Stimulated activated CD4-positive, alpha-beta T cell treated with anti-CD3 and anti-CD28 coated beads, Interleukin-2, amount 100 ng/mL, for 4 hours (primary cell): ENCODE results near the gene AIP.
A peak's percentile ranks its signal among the peaks of the same experiment; 100 is the strongest.

Experiments used
- DNase-seq: peaks from one replicate; pipeline ENCODE4 v3.0.0-alpha.2; 2020; ENCODE audit warnings: low read depth

The AIP gene

DNA sequence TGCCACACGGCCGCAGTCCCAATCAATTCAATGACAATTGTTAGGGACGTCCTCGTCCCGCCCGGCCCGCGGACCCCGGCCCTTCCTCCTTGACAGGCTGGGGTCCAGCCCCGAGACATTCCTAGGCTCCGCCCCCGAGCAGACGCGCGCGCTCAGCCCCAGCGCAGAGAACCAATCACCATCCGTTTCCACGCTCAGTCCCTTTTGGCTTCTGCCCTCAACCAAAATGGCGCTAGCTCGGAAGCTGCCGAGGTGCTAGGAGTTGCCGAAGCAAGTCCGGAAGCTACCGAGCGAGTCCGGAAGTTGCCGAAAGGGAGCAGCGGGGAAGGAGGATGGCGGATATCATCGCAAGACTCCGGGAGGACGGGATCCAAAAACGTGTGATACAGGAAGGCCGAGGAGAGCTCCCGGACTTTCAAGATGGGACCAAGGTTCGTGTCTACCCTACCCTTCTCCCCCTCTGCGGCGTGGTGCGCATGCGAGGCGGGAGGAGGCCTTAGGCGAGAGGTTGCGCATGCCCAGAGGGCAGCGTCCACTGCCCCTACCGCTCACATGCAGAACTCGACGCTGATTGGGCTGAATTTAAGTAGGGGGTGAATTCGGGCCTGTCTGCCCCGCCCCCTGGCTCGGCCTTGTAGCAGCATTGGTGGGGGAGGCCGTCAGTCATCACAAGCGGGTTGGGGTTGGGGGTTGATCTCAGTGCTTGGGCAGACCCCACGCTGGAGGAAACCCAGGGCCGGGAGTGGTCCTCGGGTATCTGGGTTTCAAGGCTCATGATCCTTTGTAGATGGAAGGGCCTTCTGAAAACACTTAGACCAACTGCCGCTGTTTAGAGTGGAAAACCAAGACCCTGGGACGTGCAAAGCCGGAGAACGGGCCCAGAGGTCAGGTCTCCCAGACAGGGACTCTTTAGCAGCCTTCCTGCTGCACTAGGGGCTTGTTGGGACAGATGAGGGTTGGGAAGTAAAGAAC lies at the start of gene AIP:
Gene AIP, plus strand, starts transcription at position 200 of the 972 bp plus-strand sequence. Its CDS starts 133 bp downstream, at position 333.
- peak; percentile 96 for DNase-seq

DNA sequence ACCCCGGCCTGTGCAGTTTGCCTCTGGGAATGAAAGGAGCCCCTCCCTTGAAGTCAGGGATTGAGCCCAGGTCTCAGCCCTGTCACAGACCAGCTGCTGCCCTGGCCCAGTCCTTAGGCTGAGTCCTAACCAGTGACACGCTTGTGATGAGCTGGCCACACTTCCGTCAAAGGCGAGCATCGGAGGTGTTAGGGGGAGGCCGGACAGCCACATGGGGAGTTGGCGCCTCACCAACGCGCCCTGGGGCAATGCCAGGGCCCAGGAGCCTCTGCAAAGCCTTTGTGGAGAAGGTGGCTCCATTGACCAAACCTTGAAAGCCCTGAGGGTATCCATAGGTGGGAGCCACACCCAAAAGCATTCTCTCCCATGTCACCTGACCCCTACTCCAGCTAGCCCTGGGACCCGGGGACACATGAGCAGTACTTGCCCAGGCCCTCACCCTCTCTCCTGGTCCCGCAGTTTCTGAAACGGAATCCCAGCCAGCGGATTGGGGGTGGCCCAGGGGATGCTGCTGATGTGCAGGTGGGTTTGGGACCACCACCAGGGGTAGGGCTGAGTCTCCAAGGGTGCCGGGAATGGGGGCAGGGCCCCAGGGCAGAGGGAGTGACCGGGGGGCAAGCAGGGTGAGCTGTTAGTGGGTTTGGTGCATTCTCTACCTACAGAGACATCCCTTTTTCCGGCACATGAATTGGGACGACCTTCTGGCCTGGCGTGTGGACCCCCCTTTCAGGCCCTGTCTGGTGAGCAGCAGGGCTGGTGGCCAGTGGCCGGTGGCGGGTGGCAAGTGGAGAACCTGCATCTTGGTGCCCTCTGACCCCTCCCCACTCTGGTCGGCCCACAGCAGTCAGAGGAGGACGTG lies 49.1 kb upstream of the AIP start:
- no peak for DNase-seq

DNA sequence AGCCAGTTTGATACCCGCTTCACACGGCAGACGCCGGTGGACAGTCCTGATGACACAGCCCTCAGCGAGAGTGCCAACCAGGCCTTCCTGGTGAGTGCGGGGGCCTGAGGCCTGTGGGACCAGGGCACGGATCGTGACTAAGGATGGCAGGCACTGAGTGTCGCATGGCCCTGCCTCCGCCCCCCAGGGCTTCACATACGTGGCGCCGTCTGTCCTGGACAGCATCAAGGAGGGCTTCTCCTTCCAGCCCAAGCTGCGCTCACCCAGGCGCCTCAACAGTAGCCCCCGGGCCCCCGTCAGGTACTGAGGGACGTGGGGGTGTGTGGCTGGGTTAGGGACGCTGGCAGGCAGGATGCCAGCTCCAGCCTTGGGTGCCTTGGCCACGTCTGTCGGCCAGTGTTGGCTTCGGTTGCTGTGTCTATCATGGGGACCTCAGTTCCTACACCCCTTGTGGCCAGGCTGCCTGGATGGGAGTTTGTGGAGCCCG lies 48.4 kb upstream of the AIP start:
- DNase-seq: no peak

DNA sequence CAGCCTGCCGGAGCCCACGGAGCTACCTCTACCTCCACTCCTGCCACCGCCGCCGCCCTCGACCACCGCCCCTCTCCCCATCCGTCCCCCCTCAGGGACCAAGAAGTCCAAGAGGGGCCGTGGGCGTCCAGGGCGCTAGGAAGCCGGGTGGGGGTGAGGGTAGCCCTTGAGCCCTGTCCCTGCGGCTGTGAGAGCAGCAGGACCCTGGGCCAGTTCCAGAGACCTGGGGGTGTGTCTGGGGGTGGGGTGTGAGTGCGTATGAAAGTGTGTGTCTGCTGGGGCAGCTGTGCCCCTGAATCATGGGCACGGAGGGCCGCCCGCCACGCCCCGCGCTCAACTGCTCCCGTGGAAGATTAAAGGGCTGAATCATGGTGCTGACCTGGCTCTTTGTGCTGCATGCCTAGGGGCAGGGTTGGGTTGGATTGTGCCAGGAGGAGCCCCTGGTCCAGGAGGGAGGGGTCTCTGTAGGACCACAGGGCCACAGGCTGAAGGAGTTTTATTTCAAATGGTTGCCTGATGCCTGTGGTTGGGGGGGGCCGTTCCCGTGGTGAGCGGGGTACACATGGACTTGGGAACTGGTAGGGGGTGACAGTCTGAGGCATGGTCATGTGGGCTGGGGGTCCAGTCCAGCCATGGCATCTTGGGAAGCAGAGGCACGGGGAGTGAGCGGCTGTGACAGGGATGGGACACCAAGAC lies 47.6 kb upstream of the AIP start:
- no peak for DNase-seq

DNA sequence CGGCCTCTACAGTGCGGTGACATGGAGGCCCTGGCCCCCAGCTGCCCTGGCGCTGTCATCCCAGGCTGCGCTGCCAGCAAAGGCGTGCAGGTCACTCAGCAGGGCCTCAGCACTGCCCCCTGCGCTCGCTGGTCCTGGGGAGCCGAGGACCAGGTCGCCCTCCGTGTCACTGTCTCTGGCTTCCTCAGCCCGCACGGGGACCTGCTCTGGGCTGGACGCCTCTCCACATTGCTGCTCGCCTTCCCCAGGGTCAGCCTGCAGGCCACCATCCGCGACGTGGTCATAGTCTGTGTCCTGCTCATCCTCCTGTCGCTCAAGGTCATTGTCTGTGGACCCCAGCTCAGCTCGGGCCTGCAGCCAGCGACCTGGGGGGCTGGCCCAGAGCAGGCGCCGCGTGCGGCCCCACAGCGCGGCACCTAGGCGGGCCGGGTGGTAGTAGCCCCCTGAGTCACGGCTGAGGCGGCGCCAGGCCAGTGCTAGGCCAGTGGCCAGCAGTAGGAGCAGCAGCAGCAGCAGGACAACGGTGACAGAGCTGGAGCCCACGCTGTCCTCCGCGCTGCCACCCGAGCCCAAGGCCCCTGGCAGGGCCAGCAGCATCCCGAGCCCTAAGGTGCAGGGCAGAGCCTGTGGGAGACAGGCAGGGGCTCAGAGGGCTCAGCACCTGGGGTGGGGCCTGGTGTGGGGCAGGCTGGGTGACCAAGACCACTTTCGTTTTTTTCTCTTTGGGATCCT lies 46.9 kb upstream of the AIP start:
- DNase-seq: no peak

DNA sequence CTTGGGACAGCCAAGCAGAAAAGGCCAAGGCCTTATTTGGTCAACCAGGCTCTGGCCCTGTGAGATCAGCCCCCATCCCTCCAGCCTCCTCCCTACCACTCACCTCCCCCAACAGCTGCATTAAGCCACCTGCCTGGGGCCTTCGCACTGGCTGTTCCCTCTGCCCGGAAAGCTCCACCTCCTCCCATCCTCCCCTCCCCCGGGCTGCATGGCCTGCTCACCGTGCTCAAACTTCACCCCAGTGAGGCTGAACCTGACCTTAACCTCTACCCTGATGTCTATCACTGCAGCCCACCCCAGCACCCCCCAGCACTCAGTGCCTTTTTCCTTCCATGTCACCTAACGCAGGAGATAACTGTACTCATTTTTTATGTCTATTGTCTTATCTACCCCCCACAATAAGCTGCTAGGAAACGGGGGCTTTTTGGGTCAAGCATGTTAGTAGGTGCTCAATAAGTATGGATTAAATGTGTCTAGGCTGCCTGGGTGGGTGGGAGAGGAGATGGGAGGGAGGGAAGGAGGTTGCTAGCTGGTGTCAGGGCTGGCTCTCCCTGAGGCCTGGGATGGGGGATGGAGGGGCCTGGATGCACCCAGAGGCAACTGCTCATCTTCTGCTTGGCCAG lies 46.3 kb upstream of the AIP start:
- DNase-seq: peak; percentile 58

DNA sequence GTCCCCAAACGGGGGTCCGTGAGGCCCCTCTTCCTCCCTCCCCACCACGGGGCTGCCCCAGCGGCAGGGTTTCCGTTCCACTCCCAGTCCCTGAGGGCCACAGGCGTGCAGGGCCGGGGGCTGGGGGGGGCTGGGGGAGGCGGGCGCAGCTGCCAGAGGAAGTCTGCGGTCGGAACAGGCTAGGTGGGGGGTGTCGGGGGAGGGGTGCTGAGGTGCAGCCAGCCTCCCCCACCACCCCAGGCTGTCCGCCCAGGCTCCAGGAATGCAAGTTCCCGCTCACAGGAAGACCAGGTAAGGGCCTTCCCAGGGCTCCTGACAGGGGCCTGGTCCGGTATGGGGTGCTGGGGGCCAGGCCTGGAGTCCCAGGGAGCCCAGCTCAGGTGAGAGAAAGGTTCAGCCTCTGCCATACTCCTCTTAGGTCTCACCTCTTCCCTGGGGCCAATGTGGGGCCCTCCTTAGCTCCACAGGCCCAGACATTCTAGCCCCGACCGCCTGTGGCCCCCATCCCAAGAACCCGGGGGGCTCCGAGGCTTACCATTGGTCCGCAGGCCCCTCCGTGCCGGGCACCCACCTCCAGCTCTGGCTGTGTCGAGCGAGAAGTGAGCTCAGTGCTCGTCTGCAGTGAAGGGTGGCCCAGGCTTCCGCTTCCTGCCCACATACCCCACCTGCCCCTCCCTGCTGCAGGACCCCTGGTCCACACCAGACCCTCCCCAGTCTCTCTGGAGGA lies 45.6 kb upstream of the AIP start, which contains the start of gene PTPRCAP:
Gene PTPRCAP, minus strand, starts transcription at position 601 of the 727 bp plus-strand sequence. Its CDS starts 63 bp downstream, at position 538.
- peak; percentile 62 for DNase-seq

DNA sequence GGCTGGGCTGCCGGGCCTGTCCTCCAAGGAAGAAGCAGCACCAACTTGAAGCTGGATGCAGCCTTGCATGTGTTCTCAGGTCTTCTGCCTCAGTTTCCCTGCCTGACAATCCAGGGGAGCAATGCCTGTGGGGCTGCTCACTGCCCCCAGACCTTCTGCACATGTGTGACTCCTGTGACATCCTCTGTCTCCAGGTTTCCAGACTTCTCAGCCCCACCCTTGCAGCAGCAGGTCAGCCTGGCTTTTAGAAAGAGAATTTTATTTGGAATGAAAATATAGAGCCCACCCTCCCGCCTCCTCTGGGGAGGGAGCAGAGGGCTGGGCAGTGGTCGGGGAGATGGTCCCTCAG lies 45.0 kb upstream of the AIP start:
- DNase-seq: no peak

DNA sequence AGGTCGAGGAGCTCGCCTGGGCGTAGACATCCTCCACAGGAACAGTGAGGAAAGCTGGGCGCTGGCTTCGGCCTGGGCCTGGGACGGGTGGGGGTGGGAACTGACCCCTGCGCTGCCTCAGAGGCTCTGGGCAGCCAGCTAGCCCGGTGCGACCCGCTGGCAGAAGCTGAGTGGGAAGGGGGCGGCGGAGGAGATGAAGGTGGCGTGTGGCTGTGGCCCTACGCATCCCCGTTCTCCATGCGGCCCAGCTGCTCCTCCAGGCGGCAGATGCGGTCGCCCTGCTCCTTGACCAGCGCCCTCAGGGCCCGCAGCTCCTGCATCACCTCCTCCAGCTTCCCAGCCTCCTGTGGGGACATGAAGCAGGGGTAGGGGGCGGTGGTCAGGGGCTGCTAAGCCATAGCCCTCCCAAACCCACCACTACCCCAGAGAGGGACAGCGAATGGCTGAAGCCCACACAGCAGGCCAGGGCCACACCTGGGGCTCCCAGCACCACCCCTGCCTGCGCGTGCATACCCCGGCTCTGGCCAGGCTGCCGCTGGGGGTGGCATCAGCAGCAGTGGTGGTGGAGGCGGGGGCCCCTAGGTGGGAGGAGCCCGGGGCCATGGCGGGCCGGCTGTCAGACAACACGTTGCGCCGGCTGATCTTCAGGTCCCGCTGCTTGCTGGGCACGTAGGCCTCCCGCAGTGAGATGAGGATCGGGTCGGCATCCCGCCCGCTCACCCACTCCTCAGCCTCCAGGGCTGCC lies 44.5 kb upstream of the AIP start:
- DNase-seq: peak; percentile 63

DNA sequence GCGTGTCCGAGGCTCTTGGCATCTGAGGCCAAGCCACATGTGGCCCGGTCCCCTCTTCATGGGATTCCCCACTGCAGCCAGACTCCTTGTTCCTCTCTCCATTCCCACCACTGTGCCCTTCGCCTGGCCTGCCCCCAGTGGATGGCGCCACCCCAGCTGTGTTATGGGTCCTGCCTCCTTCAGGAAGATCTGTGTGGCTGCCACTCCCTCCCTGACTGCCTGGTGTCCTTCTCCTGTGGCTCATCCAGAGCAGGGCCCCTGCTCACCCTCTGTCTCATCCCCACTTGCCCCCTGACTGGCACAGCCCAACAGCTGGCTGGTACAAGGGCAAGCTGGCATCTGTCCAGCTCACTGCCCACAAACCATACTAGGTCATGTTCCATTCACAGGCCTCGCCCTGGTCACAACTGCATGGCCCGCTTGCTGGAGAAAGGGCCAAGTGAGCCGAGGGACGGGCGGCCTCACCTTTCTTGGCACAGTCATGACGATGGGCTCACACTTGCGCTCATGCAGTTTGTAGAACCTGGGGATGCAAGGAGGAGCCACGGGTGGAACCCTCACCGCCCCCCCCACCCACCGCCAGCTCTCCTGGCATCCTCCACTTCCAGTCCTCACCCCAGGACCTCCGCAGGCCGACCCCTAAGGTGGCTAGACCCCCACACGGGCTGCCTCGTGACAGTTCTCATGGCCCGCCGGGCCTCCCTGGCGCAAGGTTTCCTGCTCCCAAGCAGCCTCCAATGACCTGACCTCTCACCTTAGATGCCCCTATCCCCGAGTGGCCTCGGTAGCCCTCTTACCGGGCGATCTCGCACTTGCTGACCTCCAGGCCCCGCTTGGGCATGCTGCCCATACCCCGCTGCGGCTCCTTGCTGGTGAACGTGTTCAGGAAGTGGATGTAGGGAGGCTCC lies 43.3 kb upstream of the AIP start:
- no peak for DNase-seq

DNA sequence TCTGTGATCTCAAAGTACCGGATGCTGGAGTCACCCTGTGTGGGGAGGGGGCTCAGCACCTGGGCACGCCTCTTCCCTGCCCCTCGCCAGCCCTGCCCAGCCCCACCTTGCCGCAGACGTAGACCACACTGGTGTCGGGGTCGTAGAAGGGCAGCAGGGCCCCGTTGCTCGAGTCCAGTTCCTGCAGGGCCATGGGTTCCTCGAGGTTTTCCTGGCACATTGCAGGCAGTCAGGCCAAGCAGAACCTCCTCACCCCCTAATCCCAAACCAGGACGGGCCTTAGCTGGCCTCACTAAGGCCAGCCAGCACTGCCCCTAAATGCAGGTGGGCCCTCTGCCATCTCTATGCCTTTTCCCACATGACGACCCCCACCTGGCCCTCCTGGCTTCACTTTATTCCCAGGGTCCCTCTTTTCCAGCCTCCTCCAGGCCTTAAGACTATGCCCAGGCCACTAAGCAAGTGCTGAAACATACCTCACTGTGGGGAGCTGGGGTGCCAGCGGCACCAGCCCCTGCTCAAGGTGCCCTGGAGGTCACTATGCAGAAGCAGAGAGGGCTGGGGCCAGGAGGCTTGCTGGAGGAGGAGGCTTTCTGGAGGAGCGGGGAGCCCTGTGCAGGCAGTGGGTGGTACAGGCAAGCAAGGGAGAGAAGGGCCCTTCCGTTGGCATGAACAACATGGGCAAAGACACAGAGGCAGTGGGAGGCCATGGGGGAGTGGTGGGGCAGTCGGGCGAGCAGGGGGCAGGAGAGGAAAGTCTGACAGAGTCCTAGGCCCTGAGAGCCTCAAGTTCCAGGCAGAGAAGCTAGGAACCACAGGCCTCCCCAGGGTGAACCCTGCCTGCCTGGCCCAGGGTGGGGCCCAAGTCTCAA lies 42.4 kb upstream of the AIP start:
- DNase-seq: no peak

DNA sequence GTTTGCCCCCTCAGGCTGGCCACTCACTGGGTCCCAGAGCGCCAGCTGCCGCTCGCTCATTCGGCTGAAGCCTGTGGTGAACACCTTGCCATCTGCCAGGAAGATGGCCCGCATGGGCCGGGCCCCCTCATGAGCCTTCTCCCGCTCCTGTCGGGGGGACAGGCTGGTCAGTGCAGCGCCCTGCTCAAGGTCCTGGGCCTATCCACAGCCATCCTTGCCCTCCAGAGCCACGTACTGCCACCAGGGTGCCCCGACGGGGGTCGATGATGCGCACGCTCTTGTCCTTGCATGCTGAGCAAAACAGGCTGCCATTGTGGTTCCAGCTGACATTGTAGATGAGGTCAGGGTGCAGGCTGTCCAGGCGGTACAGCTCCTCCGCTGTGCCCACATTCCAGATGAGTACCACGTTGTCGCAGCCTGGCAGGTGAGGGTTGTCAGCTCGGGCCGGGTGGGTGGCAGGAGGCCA lies 41.7 kb upstream of the AIP start:
- no peak for DNase-seq

DNA sequence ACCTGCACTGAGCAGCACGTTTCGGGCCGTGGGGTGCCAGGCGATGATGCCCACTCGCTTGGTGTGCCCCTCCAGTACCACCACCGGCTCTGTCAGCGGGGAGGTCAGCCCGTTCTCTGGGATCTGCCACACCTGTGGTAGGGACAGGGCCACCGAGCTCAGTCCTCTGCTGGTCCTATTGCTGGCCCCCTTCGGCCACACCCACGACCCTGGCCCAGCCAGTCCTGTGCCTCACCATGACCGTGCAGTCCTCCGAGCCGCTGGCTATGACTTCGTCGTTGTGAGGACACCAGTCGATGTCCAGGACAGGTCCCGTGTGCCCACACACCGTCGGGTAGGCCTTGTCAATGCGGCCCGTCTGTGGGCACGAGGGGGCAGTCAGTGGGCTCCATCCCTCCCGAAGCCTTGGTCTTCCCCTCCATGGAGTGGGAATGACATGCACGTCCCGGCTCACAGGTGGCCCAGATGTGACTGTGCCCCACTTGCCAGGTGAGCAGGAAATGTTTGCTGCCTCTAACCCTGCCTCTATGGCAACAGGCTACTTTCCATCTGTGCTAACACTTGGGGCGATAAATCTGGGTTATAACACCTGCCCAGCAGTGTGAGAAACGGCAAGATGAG lies 41.0 kb upstream of the AIP start:
- DNase-seq: no peak

DNA sequence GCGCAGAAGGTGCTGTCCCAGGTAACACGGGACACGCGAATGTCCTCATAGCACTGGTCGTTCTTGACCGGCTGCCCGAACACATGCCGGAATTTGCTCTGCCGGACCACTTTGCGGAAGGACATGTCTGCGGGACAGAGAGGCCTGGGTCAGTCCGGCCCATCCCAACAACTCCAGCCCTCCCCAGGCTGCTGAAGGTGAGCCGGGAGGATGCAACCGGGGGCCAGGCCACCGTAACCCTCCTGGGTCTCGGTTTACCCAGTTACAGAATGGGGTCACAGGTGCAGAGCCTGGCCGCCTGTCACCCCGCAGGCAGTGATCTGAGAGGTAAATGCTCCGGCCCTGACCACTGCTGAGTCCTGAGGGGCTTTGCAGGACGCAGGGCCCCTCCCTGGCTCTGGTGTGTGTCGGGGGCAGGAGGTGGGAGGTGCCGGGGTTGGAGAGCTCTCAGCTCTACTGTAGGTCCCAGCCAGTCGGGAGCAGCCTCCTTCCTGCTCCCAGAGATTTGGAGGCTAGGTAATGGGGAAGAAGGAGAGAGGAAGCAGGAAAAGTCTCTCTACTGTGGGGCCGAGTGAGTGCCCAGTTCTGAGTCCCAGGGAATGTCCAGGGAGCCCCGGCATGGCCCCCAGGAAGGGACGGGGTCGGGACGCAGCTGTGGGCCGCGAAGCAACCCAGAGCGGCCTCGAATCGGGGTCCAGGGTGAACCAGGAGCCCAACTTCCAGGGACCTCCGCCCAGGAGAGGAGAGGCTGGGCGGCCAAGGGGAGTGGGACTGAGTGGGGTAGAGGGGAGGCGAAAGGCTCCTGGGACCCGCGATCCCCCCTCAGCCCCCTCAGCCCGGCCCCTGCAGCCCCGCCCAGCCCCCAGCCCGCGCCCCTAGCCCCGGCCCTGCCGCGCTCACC lies 40.1 kb upstream of the AIP start:
- DNase-seq: no peak

DNA sequence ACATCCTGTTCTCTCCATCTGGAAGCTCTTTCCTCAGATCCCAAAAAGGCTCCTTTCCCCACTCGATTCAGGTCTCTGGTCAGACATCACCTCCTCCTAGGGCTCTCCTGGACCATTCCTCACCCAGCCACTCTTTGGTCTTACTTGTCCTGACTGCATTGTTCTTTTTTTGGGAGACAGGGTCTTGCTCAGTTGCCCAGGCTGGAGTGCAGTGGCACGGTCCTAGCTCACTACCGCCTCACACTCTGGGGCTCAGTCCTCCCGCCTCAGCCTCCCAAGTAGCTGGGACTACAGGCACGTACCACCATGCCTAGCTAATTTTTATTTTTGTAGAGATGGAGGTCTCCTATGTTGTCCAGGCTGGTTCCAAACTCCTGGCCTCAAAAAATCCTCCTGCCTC lies 37.3 kb upstream of the AIP start:
- DNase-seq: no peak

DNA sequence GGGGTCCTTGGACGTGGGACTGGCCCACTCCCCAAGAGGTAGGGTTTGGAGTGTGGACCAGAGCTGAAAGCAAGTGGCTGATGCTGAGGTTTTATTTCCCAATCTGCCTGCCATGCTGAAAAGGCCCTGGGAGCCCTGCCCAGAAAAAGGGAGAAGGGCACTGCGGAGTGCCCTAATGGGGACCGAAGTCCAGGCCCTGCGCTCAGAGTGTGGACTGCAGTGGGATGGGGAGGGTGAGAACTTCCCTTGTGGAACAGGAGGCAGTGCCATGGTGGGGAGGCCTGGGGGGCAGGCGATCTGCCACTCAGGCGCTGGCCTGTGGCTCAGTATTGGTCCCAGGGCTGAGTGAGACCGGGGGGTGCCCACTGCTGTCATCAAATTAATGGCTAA lies 34.6 kb upstream of the AIP start:
- DNase-seq: no peak
